Duodenal mucosa (tissue), 2 donors: ENCODE results near the gene MAGI2.

ENCODE experiments used
- H3K27ac ChIP-seq: one replicate; pipeline ENCODE4 v1.7.0; 2013; ENCODE audit warnings: low read depth, low read length
- H3K27me3 ChIP-seq, 2 donors: one replicate each; pipeline ENCODE4 v1.7.0; 2013; ENCODE audit warnings: low read length in 2 of 2, control low read depth in 1 of 2; ENCODE audit not compliant: insufficient read depth in 2 of 2, control insufficient read depth in 1 of 2
- H3K36me3 ChIP-seq, 2 donors: one replicate each; pipeline ENCODE4 v1.7.0; 2013; ENCODE audit warnings: low read length in 2 of 2, control low read depth in 1 of 2; ENCODE audit not compliant: insufficient read depth in 2 of 2, control insufficient read depth in 1 of 2
- H3K4me1 ChIP-seq, 2 donors: one replicate each; pipeline ENCODE4 v1.7.0; 2013; ENCODE audit warnings: low read length in 2 of 2, control low read depth in 1 of 2; ENCODE audit not compliant: insufficient read depth in 2 of 2, control insufficient read depth in 1 of 2
- H3K4me3 ChIP-seq, 2 donors: one replicate each; pipeline ENCODE4 v1.7.0; 2013; ENCODE audit warnings: low read length in 2 of 2, low read depth in 1 of 2
- H3K9ac ChIP-seq, 2 donors: one replicate each; pipeline ENCODE4 v1.7.0; 2013; ENCODE audit warnings: low read length in 2 of 2, low read depth in 1 of 2
- H3K9me3 ChIP-seq, 2 donors: one replicate each; pipeline ENCODE4 v1.7.0; 2013; ENCODE audit warnings: low read length in 2 of 2, control low read depth in 1 of 2; ENCODE audit not compliant: control insufficient read depth in 1 of 2

MAGI2 gene

DNA sequence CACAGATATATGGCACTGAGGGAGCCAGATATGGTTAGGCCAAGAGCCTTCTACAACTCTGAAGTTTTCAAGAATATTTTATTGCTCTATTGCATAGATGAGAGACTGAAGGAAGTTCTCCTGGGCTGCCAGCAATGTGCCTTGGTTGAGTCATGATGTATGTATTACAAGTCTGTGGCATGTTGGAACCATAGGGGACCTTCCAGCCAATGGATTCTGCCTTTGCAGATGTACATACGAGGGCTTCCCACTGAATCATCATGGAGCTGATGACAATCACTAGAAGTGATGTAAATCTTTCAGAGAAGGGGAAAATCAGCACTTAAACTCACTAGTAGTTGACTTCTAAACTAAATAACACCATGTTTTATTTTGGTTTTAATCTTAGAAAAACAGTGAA lies 1235.4 kb downstream of the MAGI2 start:
- Histone ChIP-seq H3K9ac (no peak overlapping the region), H3K27ac (no peak overlapping the region), H3K9me3 (no peaks in the 10 kb centered on the region), H3K27me3 (no peaks in the 10 kb centered on the region), H3K4me3 (no peak overlapping the region), H3K36me3 (no peaks in the 10 kb centered on the region), H3K4me1 (peaks cover 0 to 13% of the 10 kb centered on the region in 2 donors)

GRCh38 chr7:78215199-78215598 lies 1238.3 kb downstream of the MAGI2 start:
- Histone ChIP-seq H3K4me3 (no peak overlapping the region), H3K27ac (no peak overlapping the region), H3K36me3 (no peaks in the 10 kb centered on the region), H3K4me1 (peaks cover 0 to 3% of the 10 kb centered on the region in 2 donors), H3K9ac (no peak overlapping the region), H3K9me3 (no peaks in the 10 kb centered on the region), H3K27me3 (no peaks in the 10 kb centered on the region)

DNA sequence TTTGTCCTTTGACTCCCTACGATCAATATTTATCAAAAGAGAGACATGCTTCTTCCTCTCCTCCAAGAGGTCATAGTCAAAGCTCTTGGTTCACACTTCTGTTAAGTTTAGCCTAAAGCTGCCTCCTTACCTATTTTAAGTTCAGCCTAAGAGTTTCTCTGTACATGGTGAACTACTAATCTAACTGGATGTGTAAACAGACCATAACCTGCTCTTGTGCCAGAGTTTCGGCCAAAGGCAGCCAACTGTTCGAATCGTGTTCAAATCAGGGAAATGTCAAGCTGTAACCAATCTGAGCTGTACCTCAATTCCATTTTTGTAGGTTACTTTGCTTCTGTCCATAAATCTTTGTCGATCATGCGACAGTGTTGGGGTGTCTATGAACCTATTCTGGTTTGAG lies 1240.1 kb downstream of the MAGI2 start:
- no peak overlapping the region for H3K9ac ChIP-seq
- H3K36me3 ChIP-seq, result no peaks in the 10 kb centered on the region
- no peak overlapping the region for H3K27ac ChIP-seq
- no peaks in the 10 kb centered on the region for H3K27me3 ChIP-seq
- no peak overlapping the region for H3K4me3 ChIP-seq
- no peaks in the 10 kb centered on the region for H3K4me1 ChIP-seq
- H3K9me3 ChIP-seq, result no peaks in the 10 kb centered on the region

GRCh38 chr7:78212476-78213060 lies 1240.9 kb downstream of the MAGI2 start:
- Histone ChIP-seq H3K9me3 (no peaks in the 10 kb centered on the region), H3K27ac (no peak overlapping the region), H3K36me3 (no peaks in the 10 kb centered on the region), H3K9ac (no peak overlapping the region), H3K4me3 (no peak overlapping the region), H3K4me1 (no peaks in the 10 kb centered on the region), H3K27me3 (no peaks in the 10 kb centered on the region)

DNA sequence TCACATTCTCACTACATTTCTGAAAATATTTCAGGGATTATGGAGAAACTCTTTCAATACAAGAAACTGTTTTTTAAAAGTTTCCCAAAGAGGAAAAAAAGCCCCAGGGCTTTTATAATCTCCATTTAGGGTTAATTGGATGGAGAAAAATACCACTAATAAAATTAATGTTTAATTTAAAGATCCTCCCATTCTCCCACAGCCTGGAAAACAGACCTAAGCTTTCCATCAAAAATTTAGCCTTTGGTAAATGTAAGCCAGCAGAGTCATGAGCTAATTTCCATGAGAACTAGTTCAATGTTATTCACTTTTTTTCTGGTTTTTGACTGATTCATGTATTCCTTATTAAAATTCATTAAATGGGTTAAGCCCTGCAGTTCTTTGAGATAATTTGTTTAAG lies 1246.2 kb downstream of the MAGI2 start:
- no peaks in the 10 kb centered on the region for H3K27me3 ChIP-seq
- H3K4me3 ChIP-seq, result no peak overlapping the region
- H3K9ac ChIP-seq, result no peak overlapping the region
- H3K9me3 ChIP-seq, result no peaks in the 10 kb centered on the region
- no peaks in the 10 kb centered on the region for H3K36me3 ChIP-seq
- no peaks in the 10 kb centered on the region for H3K4me1 ChIP-seq
- H3K27ac ChIP-seq, result no peak overlapping the region

- Histone ChIP-seq H3K4me1 (no peaks in the 10 kb centered on the region), H3K9me3 (no peaks in the 10 kb centered on the region), H3K9ac (no peak overlapping the region), H3K27me3 (no peaks in the 10 kb centered on the region), H3K36me3 (no peaks in the 10 kb centered on the region), H3K4me3 (no peak overlapping the region), H3K27ac (no peak overlapping the region)
Observed at GRCh38 chr7:78206769-78207168, 1246.7 kb downstream of the MAGI2 start.

DNA sequence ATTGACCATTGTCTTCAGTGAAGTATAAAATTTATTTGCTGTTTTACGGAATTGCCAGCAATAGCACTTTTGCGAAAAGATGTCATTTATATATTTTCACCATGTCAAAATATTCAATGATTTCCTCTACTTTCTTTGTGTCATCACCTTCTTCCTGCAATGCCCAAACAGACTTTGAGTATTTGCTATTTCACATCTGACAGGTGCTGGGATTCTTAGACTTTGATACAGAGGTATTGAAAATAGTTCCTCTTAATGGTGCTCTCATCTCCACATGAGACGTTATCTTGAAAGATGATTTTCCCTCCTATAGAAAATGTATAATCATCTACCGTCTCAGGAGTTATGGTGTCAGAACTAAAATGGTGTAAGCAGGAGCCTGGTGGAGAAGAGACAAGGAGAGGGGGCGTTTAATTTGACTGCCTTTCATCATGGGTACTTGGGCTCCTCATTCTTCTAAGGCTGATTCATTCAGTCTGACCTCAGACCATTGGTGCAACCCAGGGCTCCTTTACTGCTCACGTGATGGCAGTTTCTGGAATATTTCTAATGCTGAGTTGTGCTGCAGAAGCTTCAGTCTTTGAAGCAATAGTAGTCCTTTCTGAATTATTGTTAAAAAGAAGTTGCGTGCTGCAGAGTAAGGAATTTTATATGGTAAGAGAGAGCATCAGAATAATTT lies 1250.3 kb downstream of the MAGI2 start:
- Histone ChIP-seq H3K4me1 (no peaks in the 10 kb centered on the region), H3K27ac (no peak overlapping the region), H3K4me3 (no peak overlapping the region), H3K9me3 (no peaks in the 10 kb centered on the region), H3K36me3 (no peaks in the 10 kb centered on the region), H3K9ac (no peak overlapping the region), H3K27me3 (no peaks in the 10 kb centered on the region)

DNA sequence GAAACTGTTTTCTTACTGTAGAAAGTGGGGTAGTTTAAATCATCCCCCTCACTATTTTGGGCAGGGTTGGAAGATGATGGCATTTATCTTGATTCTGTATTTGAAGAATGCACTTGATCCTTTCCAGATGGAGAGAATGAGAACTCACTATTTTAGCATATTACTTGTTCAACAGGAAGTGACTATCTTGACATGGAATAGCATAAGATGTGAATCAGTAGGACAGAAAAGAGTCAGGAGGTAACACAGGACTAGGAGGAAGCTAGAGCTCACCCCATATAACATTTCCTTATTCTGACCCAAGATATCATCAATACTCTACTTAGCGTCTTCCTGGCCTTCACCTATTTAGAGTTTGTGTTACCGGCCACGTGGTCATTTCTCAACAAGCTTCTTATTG lies 1254.7 kb downstream of the MAGI2 start:
- no peak overlapping the region for H3K27ac ChIP-seq
- no peaks in the 10 kb centered on the region for H3K9me3 ChIP-seq
- no peaks in the 10 kb centered on the region for H3K36me3 ChIP-seq
- H3K4me1 ChIP-seq, result no peaks in the 10 kb centered on the region
- H3K27me3 ChIP-seq, result no peaks in the 10 kb centered on the region
- H3K4me3 ChIP-seq, result no peak overlapping the region
- no peak overlapping the region for H3K9ac ChIP-seq

DNA sequence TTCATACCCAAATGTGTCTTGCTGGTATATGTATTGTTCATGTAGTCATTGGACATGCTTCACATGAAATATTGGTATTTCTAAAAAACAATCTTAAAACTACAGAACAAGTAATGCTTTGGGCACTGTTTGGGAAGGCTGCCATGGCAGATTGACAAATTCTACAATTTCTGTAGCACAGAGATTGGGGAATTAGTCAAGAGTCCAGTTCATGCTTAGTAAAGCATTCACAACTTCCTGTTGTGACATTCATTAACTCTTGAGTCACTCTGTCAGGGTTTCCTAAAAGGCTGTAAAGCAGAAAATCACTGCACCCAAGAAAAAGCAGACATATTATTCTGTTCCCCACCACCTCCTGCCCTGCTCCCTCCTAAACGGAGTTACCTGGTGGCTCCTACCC lies 1256.0 kb downstream of the MAGI2 start:
- Histone ChIP-seq H3K9ac (no peak overlapping the region), H3K4me3 (no peak overlapping the region), H3K36me3 (no peaks in the 10 kb centered on the region), H3K27ac (no peak overlapping the region), H3K9me3 (no peaks in the 10 kb centered on the region), H3K4me1 (no peaks in the 10 kb centered on the region), H3K27me3 (no peaks in the 10 kb centered on the region)

- Histone ChIP-seq H3K9ac (no peak overlapping the region), H3K36me3 (no peaks in the 10 kb centered on the region), H3K4me3 (no peak overlapping the region), H3K9me3 (no peaks in the 10 kb centered on the region), H3K27me3 (no peaks in the 10 kb centered on the region), H3K4me1 (no peaks in the 10 kb centered on the region), H3K27ac (no peak overlapping the region)
Observed at GRCh38 chr7:78195281-78195680, 1258.2 kb downstream of the MAGI2 start.
